K562 (cell line): ENCODE measurements around the gene GPD1L. TPM values are rescaled to one million over a fixed set of nuclear protein-coding genes. Genes with fewer than 3 reads are reported as not detected.

Experiments used
- ATAC-seq: fragments of 200-7000 bp; cut with Tn5 transposase; 3 replicates; pipeline ENCODE4 v1.9.1; 2020; ENCODE audit warnings: moderate library complexity
- BruUV-seq: library from RNA; stranded (reverse); fragments of 400-500 nt; replicated peaks from 2 replicates; lab custom pipeline; 2021; lab: Mats Ljungman, UMichigan
- CTCF ChIA-PET: fragments of 300-600 bp; formaldehyde crosslinking; extraction: SDS; loops from one replicate; lab custom pipeline; 2021; ENCODE audit warnings: low intra/inter-chr PET ratio; lab: Yijun Ruan, JAX
- POLR2A ChIA-PET: fragments of 300-600, 350-650 bp; sonication (Branson Sonifier 250); formaldehyde crosslinking; extraction: SDS; loops from one replicate; lab custom pipeline; 2021; ENCODE audit warnings: antibody characterized with exemption, inconsistent platforms; lab: Yijun Ruan, JAX
- DNase-seq, 4 experiments: peaks; one replicate each; pipeline versions ENCODE4 v3.0.0 to v3.0.0-alpha.2; 2011 to 2018; ENCODE audit warnings: low spot score in 3 of 4, mixed read lengths in 3 of 4; ENCODE audit errors: extremely low read depth in 1 of 4
- FAIRE-seq: peaks from 2 replicates; lab custom pipeline; 2011; peaks lifted over from hg19 to GRCh38; lab: Jason Lieb, UNC
- H2AFZ ChIP-seq: 2 replicates; pipeline ENCODE4 v1.6.0; 2011; ENCODE audit warnings: low read depth, low read length, control low read depth, inconsistent platforms
- H3K27ac ChIP-seq: fragments of 200-600 bp; 3 replicates; pipeline ENCODE4 v1.8.0; 2011; ENCODE audit warnings: low read depth, mild to moderate bottlenecking, control low read depth, inconsistent platforms, low read length, moderate library complexity, mixed read lengths; ENCODE audit errors: extremely low read depth
- H3K27me3 ChIP-seq, 2 experiments: fragments of 300-600 bp in 1 of 2; 2 replicates in 1 of 2; 3 replicates in 1 of 2; pipeline versions ENCODE4 v1.6.0 to v1.8.0; 2011; ENCODE audit warnings: inconsistent platforms in 2 of 2, low read length in 2 of 2, mild to moderate bottlenecking in 1 of 2, mixed read lengths in 1 of 2, moderate library complexity in 1 of 2; ENCODE audit not compliant: control insufficient read depth in 2 of 2, insufficient read depth in 2 of 2
- H3K36me3 ChIP-seq: fragments of 300-600 bp; 3 replicates; pipeline ENCODE4 v1.8.0; 2011; ENCODE audit warnings: mild to moderate bottlenecking, low read length, inconsistent platforms; ENCODE audit not compliant: control insufficient read depth, insufficient read depth
- H3K4me1 ChIP-seq, 2 experiments: fragments of 200-600 bp in 1 of 2; replicated peaks in 1 of 2; 2 replicates in 1 of 2; 3 replicates in 1 of 2; pipeline versions ENCODE4 v1.5.1 to v1.8.0; 2011; ENCODE audit warnings: inconsistent platforms in 2 of 2, low read length in 2 of 2, mild to moderate bottlenecking in 1 of 2, mixed read lengths in 1 of 2, moderate library complexity in 1 of 2; ENCODE audit not compliant: control insufficient read depth in 2 of 2, insufficient read depth in 2 of 2
- H3K4me2 ChIP-seq: 2 replicates; pipeline ENCODE4 v1.6.1; 2011; ENCODE audit warnings: low read length, control low read depth, inconsistent platforms, mixed read lengths; ENCODE audit not compliant: insufficient read depth
- H3K4me3 ChIP-seq: fragments of 200-600 bp; sonication (generic), shearing (Covaris generic); 2 replicates; pipeline ENCODE4 v1.5.1; 2016; ENCODE audit warnings: control low read depth, inconsistent platforms
- H3K79me2 ChIP-seq: fragments of 200-600 bp; 3 replicates; pipeline ENCODE4 v1.8.0; 2011; ENCODE audit warnings: low read length, inconsistent platforms; ENCODE audit not compliant: control insufficient read depth, insufficient read depth
- H3K9ac ChIP-seq, 2 experiments: 2 replicates each; pipeline versions ENCODE4 v1.6.0 to v1.6.1; 2011; ENCODE audit warnings: low read depth in 2 of 2, low read length in 2 of 2, control low read depth in 1 of 2, inconsistent platforms in 1 of 2, mild to moderate bottlenecking in 1 of 2, mixed read lengths in 1 of 2; ENCODE audit not compliant: insufficient read depth in 1 of 2
- H3K9me1 ChIP-seq: one replicate; pipeline ENCODE4 v1.6.0; 2011; ENCODE audit warnings: inconsistent platforms, mild to moderate bottlenecking, low read length, moderate library complexity; ENCODE audit not compliant: control insufficient read depth, insufficient read depth
- H3K9me3 ChIP-seq: replicated peaks from 2 replicates; pipeline ENCODE4 v1.5.1; 2011; ENCODE audit warnings: low read depth, low read length, inconsistent platforms; ENCODE audit not compliant: control insufficient read depth, insufficient read depth
- H4K20me1 ChIP-seq: replicated peaks from 2 replicates; pipeline ENCODE4 v1.6.1; 2011; ENCODE audit warnings: low read length, inconsistent platforms, mixed read lengths; ENCODE audit not compliant: control insufficient read depth, insufficient read depth
- CBX2 ChIP-seq: fragments of 200-600 bp; sonication (generic); IDR thresholded peaks from one replicate; pipeline ENCODE4 v1.6.1; 2012; ENCODE audit warnings: mild to moderate bottlenecking, low read length, inconsistent platforms; ENCODE audit not compliant: insufficient read depth, poor library complexity, severe bottlenecking
- CC2D1A ChIP-seq: fragments of 450-650 bp; IDR thresholded peaks from 2 replicates; pipeline ENCODE4 v1.6.1; 2017; ENCODE audit warnings: mild to moderate bottlenecking
- MEF2D ChIP-seq: conservative IDR thresholded peaks from 2 replicates; pipeline ENCODE4 v1.6.1; 2016; ENCODE audit warnings: low read depth, missing genetic modification characterization, missing compliant biosample characterization
- POLR2A ChIP-seq: fragments of 450-650 bp; conservative IDR thresholded peaks from 2 replicates; pipeline ENCODE4 v1.6.1; 2016
- TAF1 ChIP-seq: IDR thresholded peaks from 2 replicates; pipeline ENCODE4 v1.6.1; 2011; ENCODE audit warnings: mild to moderate bottlenecking, low read length, moderate library complexity; ENCODE audit not compliant: insufficient read depth, control insufficient read depth, severe bottlenecking; ENCODE audit errors: extremely low read depth
- WGBS: fragments of 100-300 bp; shearing (Covaris generic); methylation state at CpG from one replicate; pipeline ENCODE4 v1.1.6; 2016; ENCODE audit warnings: low coverage, mixed read lengths; ENCODE audit not compliant: insufficient coverage; ENCODE audit errors: missing lambda C conversion rate; 5-methylcytosine and 5-hydroxymethylcytosine counted together
- in situ Hi-C: fragments of 300-500 bp; cut with MboI; formaldehyde crosslinking; loops from 4 replicates; pipeline ENCODE4 v1.15.0; 2018; ENCODE audit warnings: inconsistent platforms, mixed read lengths
- intact Hi-C: fragments of 100-400 bp; cut with micrococcal nuclease; formaldehyde crosslinking; loops from 2 replicates; pipeline ENCODE4 v1.14.2; 2022
- polyA plus RNA-seq, 8 experiments: library from polyadenylated mRNA; depleted of rRNA in 4 of 8; stranded (reverse) in 5 of 8; unstranded in 3 of 8; fragments of >200 nt; fragmentation: Nextera tagmentation in 2 of 8; fragmentation: Illumina TruSeq in 1 of 8; extraction: Ambion mirVana in 2 of 8; extraction: Trizol in 1 of 8; gene quantifications; 2 replicates each; pipeline versions ENCODE4 v1.2.1 to v1.2.3, GENCODE V29; 2011 to 2014; ENCODE audit warnings: inconsistent platforms in 1 of 8, missing spikeins in 1 of 8
- total RNA-seq, 7 experiments: library from RNA; depleted of rRNA in 6 of 7; stranded (reverse); fragments of >200 nt in 6 of 7; fragmentation: Illumina TruSeq in 2 of 7; extraction: Trizol in 2 of 7; gene quantifications; 2 replicates each; pipeline versions ENCODE4 v1.2.1 to v1.2.3, GENCODE V29; 2011 to 2021; ENCODE audit warnings: low replicate concordance in 1 of 7
- TF ChIP-seq, protein P1 (sequence below): sonication (generic); formaldehyde crosslinking; IDR thresholded peaks from 2 replicates; pipeline ENCODE4 v1.8.0; 2022; ENCODE audit warnings: missing genetic modification reagents, mild to moderate bottlenecking, borderline replicate concordance
- TF ChIP-seq, protein P2 (sequence below), 3 experiments: fragments of 200-800 bp in 1 of 3; fragments of 250-450 bp in 1 of 3; fragments of 450-650 bp in 1 of 3; sonication (Bioruptor Pico) in 1 of 3; sonication (Bioruptor generic) in 1 of 3; formaldehyde crosslinking in 1 of 3; IDR thresholded peaks; 2 replicates each; pipeline versions ENCODE4 v1.6.1 to v1.8.0; 2016 to 2022; ENCODE audit warnings: mild to moderate bottlenecking in 2 of 3, missing genetic modification characterization in 2 of 3, missing compliant biosample characterization in 1 of 3, moderate library complexity in 1 of 3

GPD1L gene
- total and polyA plus RNA-seq, 9 of the 15 experiments (the other 6 are each of a cell fraction or from before 2014, with no cell fraction given): 1.6 to 17.3 (median 12.3) TPM

DNA sequence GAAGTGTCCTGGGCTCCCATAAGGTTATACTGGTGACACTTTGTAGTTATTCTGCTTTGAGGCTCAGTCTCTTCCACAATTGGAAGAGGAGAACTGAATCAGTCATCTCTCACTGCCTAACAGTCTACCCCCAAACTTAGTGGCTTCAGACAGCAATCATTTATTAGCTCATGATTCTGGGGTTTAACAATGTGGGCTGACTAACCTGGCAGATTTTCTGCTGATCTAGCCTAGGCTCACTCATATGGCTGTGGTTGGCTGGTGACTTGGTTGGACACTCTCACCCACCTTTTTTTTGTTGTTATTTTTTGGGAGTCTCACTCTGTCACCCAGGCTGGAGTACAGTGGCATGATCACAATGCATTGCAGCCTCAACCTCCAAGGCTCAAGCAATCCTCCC, 7.1 kb downstream of the GPD1L start:
- in situ Hi-C loops (no loop called here), intact Hi-C loops (no loop called here)
- POLR2A ChIA-PET: interaction anchor here (0.6 kb wide), 1 partner anchor 394 kb away, joined by 3 read pairs; no protein-coding TSS in a partner anchor
- no peak overlapping the region for H3K4me3 ChIP-seq
- H3K79me2 ChIP-seq: no peaks in the 10 kb centered on the region
- H3K4me2 ChIP-seq: no peak overlapping the region
- no peak overlapping the region for H2AFZ ChIP-seq
- no peaks in the 10 kb centered on the region for H3K27me3 ChIP-seq
- H4K20me1 ChIP-seq: no peaks in the 10 kb centered on the region
- no peak overlapping the region for H3K9ac ChIP-seq
- H3K9me1 ChIP-seq: no peaks in the 10 kb centered on the region
- TF ChIP-seq POLR2A (no peak), CBX2 (no peak), MEF2D (tag) (no peak)
- TF ChIP-seq, all 486 proteins: peak for 0
- no peaks in the 10 kb centered on the region; a peak in 1 of 5 replicates for H3K4me1 ChIP-seq
- no peaks in the 10 kb centered on the region for H3K9me3 ChIP-seq
- CTCF ChIA-PET: no interaction called here
- H3K36me3 ChIP-seq: no peaks in the 10 kb centered on the region
- ATAC-seq (no peak), DNase-seq (no peak), FAIRE-seq (no peak)
- BruUV-seq: no TSS peak
- no peak overlapping the region for H3K27ac ChIP-seq

DNA sequence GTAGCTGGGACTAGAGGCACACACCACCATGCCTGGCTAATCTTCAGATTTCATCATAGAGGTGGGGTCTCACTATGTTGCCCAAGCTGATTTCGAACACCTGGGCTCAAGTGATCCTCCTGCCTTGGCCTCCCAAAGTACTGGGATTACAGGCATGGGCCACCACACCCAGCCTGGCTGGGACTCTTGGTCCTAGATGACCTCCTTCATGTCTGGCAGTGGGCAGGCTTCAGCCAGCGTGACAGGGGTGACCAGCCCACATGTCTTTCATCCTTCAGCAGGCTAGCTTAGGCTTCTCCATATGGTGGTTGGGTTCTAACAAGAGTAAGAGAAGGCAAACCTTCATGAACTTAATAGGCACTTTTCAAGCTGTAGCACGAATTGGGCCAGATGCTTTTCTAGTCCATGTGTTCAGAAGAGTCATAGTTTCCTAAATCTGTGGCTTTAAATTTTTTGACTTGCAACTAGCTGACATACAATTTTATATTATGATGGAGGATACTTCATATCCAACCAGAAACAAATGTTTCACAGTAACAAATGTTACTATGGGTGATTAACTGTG, 7.6 kb downstream of the GPD1L start:
- no peak overlapping the region for H3K4me3 ChIP-seq
- H3K9ac ChIP-seq: no peak overlapping the region
- no peaks in the 10 kb centered on the region for H3K27me3 ChIP-seq
- TF ChIP-seq CC2D1A (no peak), TAF1 (no peak)
- TF ChIP-seq, protein P1, sequence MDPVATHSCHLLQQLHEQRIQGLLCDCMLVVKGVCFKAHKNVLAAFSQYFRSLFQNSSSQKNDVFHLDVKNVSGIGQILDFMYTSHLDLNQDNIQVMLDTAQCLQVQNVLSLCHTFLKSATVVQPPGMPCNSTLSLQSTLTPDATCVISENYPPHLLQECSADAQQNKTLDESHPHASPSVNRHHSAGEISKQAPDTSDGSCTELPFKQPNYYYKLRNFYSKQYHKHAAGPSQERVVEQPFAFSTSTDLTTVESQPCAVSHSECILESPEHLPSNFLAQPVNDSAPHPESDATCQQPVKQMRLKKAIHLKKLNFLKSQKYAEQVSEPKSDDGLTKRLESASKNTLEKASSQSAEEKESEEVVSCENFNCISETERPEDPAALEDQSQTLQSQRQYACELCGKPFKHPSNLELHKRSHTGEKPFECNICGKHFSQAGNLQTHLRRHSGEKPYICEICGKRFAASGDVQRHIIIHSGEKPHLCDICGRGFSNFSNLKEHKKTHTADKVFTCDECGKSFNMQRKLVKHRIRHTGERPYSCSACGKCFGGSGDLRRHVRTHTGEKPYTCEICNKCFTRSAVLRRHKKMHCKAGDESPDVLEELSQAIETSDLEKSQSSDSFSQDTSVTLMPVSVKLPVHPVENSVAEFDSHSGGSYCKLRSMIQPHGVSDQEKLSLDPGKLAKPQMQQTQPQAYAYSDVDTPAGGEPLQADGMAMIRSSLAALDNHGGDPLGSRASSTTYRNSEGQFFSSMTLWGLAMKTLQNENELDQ: no peak
- TF ChIP-seq, protein P2, sequence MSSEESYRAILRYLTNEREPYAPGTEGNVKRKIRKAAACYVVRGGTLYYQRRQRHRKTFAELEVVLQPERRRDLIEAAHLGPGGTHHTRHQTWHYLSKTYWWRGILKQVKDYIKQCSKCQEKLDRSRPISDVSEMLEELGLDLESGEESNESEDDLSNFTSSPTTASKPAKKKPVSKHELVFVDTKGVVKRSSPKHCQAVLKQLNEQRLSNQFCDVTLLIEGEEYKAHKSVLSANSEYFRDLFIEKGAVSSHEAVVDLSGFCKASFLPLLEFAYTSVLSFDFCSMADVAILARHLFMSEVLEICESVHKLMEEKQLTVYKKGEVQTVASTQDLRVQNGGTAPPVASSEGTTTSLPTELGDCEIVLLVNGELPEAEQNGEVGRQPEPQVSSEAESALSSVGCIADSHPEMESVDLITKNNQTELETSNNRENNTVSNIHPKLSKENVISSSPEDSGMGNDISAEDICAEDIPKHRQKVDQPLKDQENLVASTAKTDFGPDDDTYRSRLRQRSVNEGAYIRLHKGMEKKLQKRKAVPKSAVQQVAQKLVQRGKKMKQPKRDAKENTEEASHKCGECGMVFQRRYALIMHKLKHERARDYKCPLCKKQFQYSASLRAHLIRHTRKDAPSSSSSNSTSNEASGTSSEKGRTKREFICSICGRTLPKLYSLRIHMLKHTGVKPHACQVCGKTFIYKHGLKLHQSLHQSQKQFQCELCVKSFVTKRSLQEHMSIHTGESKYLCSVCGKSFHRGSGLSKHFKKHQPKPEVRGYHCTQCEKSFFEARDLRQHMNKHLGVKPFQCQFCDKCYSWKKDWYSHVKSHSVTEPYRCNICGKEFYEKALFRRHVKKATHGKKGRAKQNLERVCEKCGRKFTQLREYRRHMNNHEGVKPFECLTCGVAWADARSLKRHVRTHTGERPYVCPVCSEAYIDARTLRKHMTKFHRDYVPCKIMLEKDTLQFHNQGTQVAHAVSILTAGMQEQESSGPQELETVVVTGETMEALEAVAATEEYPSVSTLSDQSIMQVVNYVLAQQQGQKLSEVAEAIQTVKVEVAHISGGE (CRISPR knock-in tag; IDR thresholded peaks at IDR 0.05): no peak
- no peak overlapping the region for H2AFZ ChIP-seq
- POLR2A ChIA-PET: no interaction called here
- H3K4me1 ChIP-seq: no peaks in the 10 kb centered on the region; a peak in 1 of 5 replicates
- ATAC-seq (no peak), FAIRE-seq (no peak), DNase-seq (no peak)
- no peaks in the 10 kb centered on the region for H4K20me1 ChIP-seq
- no peak overlapping the region for H3K4me2 ChIP-seq
- WGBS: 19% methylated on average over 3 of the region's 3 CpGs
- in situ Hi-C loops: no loop called here
- intact Hi-C loops: no loop called here
- no peaks in the 10 kb centered on the region for H3K36me3 ChIP-seq
- no peaks in the 10 kb centered on the region for H3K9me3 ChIP-seq
- no peaks in the 10 kb centered on the region for H3K79me2 ChIP-seq
- H3K9me1 ChIP-seq: no peaks in the 10 kb centered on the region
- CTCF ChIA-PET: no interaction called here
- H3K27ac ChIP-seq: no peak overlapping the region
- BruUV-seq: no TSS peak
